ENCODE data around the gene MCM8.

DNA sequence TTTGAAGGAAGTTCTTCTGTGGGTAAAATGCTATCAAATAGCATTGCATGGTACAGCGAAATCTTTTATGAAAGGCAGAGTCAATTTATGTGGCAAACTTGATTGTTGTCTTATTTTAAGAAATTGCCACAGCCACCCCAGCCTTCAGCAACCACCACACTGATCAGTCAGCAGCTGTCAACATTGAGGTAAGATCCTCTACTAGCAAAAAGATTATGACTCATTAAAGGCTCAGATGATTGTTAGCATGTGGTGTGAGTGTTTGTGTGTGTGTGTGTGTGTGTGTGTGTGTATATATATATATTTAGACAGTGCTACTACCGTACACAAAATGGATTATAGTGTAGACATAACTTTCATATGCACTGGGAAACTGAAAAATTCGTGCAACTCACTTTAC lies 75.6 kb downstream of the MCM8 start:
- TF ChIP-seq POLR2A (IDR thresholded peaks at IDR 0.05; ENCODE audit: low read depth, low read length) (no peak), TAF1 (IDR thresholded peaks at IDR 0.05; ENCODE audit: borderline replicate concordance, low read depth, low read length) (no peak)

All from GM12892 (cell line).